Liver (tissue), 9 donors: ENCODE results near the gene FRMD4B. TPM values are rescaled to one million over a fixed set of nuclear protein-coding genes. Genes with fewer than 3 reads are reported as not detected.

Experiments
- DNase-seq: peaks from one replicate; pipeline ENCODE4 v3.0.0-alpha.2; 2017; ENCODE audit warnings: low spot score
- H3K27ac ChIP-seq, 2 donors: one replicate each; pipeline ENCODE4 v1.7.0; 2013; ENCODE audit warnings: inconsistent platforms in 2 of 2, low read length in 2 of 2, control low read depth in 1 of 2, low read depth in 1 of 2, mild to moderate bottlenecking in 1 of 2
- H3K27me3 ChIP-seq, 4 donors: one replicate each; pipeline versions ENCODE4 v1.6.1 to v1.7.0; 2013; ENCODE audit warnings: low read length in 3 of 4, inconsistent platforms in 1 of 4, mild to moderate bottlenecking in 1 of 4, moderate library complexity in 1 of 4; ENCODE audit not compliant: control insufficient read depth in 4 of 4, insufficient read depth in 4 of 4
- H3K36me3 ChIP-seq, 4 donors: one replicate each; pipeline versions ENCODE4 v1.6.1 to v1.7.0; 2013; ENCODE audit warnings: low read length in 3 of 4, mild to moderate bottlenecking in 3 of 4, low read depth in 1 of 4, moderate library complexity in 1 of 4; ENCODE audit not compliant: control insufficient read depth in 4 of 4, insufficient read depth in 3 of 4
- H3K4me1 ChIP-seq, 4 donors: one replicate each; pipeline versions ENCODE4 v1.6.1 to v1.7.0; 2013; ENCODE audit warnings: low read length in 3 of 4, mild to moderate bottlenecking in 3 of 4, moderate library complexity in 1 of 4; ENCODE audit not compliant: control insufficient read depth in 4 of 4, insufficient read depth in 4 of 4
- H3K4me3 ChIP-seq, 3 donors: one replicate each; pipeline versions ENCODE4 v1.6.1 to v1.7.0; 2013; ENCODE audit warnings: low read length in 3 of 3, control low read depth in 1 of 3, low read depth in 1 of 3, mild to moderate bottlenecking in 1 of 3
- H3K9ac ChIP-seq, 2 donors: one replicate each; pipeline ENCODE4 v1.7.0; 2013; ENCODE audit warnings: low read length in 2 of 2, mild to moderate bottlenecking in 2 of 2, moderate library complexity in 2 of 2, control low read depth in 1 of 2, low read depth in 1 of 2
- H3K9me3 ChIP-seq, 4 donors: one replicate each; pipeline versions ENCODE4 v1.6.1 to v1.7.0; 2013; ENCODE audit warnings: low read length in 3 of 4; ENCODE audit not compliant: control insufficient read depth in 4 of 4
- EGR1 ChIP-seq, 2 donors: IDR thresholded peaks; 2 replicates each; pipeline ENCODE4 v1.6.1; 2016 to 2018; ENCODE audit warnings: antibody characterized with exemption in 2 of 2, low read depth in 2 of 2
- FOXA1 ChIP-seq: IDR thresholded peaks from 2 replicates; pipeline ENCODE4 v1.6.1; 2016; ENCODE audit warnings: antibody characterized with exemption
- FOXA2 ChIP-seq: IDR thresholded peaks from 2 replicates; pipeline ENCODE4 v1.6.1; 2016; ENCODE audit warnings: antibody characterized with exemption
- GABPA ChIP-seq, 2 donors: IDR thresholded peaks in 1 of 2; conservative IDR thresholded peaks in 1 of 2; 2 replicates each; pipeline ENCODE4 v1.6.1; 2016; ENCODE audit warnings: antibody characterized with exemption in 2 of 2, mild to moderate bottlenecking in 1 of 2, moderate library complexity in 1 of 2
- HNF4A ChIP-seq, 2 donors: conservative IDR thresholded peaks; 2 replicates each; pipeline ENCODE4 v1.6.1; 2016; ENCODE audit warnings: antibody characterized with exemption in 2 of 2, mild to moderate bottlenecking in 2 of 2
- HNF4G ChIP-seq: IDR thresholded peaks from 2 replicates; pipeline ENCODE4 v1.6.1; 2016; ENCODE audit warnings: antibody characterized with exemption
- JUND ChIP-seq, 2 donors: IDR thresholded peaks; 2 replicates each; pipeline ENCODE4 v1.6.1; 2016; ENCODE audit warnings: antibody characterized with exemption in 2 of 2
- NR2F2 ChIP-seq: IDR thresholded peaks from 2 replicates; pipeline ENCODE4 v1.6.1; 2016; ENCODE audit warnings: antibody characterized with exemption
- RAD21 ChIP-seq, 2 donors: IDR thresholded peaks; 2 replicates each; pipeline ENCODE4 v1.6.1; 2016; ENCODE audit warnings: antibody characterized with exemption in 2 of 2, mild to moderate bottlenecking in 2 of 2
- RXRA ChIP-seq, 2 donors: IDR thresholded peaks; 2 replicates each; pipeline ENCODE4 v1.6.1; 2017 to 2018; ENCODE audit warnings: antibody characterized with exemption in 2 of 2, mild to moderate bottlenecking in 1 of 2
- SP1 ChIP-seq: IDR thresholded peaks from 2 replicates; pipeline ENCODE4 v1.6.1; 2018; ENCODE audit warnings: antibody characterized with exemption, mild to moderate bottlenecking
- TAF1 ChIP-seq: conservative IDR thresholded peaks from 2 replicates; pipeline ENCODE4 v1.6.1; 2016; ENCODE audit warnings: antibody characterized with exemption, mild to moderate bottlenecking
- YY1 ChIP-seq: IDR thresholded peaks from 2 replicates; pipeline ENCODE4 v1.6.1; 2016; ENCODE audit warnings: antibody characterized with exemption, mild to moderate bottlenecking
- WGBS: extraction: QIAGEN DNeasy Blood & Tissue Kit; methylation state at CpG from one replicate; pipeline ENCODE4 v1.1.7; 2013; 5-methylcytosine and 5-hydroxymethylcytosine counted together
- polyA plus RNA-seq, 2 donors: library from polyadenylated mRNA; stranded (reverse) in 1 of 2; unstranded in 1 of 2; fragments of 200-250 nt in 1 of 2; fragments of >200 nt in 1 of 2; fragmentation: Nextera tagmentation in 1 of 2; extraction: Ambion mirVana in 1 of 2; gene quantifications; one replicate each; pipeline versions ENCODE4 v1.2.1 to v1.2.3, GENCODE V29; 2013 to 2015
- total RNA-seq, 2 donors: library from RNA; depleted of rRNA; stranded (reverse); fragments of >200 nt; gene quantifications; one replicate each; pipeline ENCODE4 v1.2.3, GENCODE V29; 2014
- TF ChIP-seq, protein P1 (sequence below): IDR thresholded peaks from 2 replicates; pipeline ENCODE4 v1.6.1; 2016; ENCODE audit warnings: antibody characterized with exemption
- TF ChIP-seq, protein P2 (sequence below): IDR thresholded peaks from 2 replicates; pipeline ENCODE4 v1.6.1; 2016; ENCODE audit warnings: antibody characterized with exemption
- TF ChIP-seq, protein P3 (sequence below): IDR thresholded peaks from 2 replicates; pipeline ENCODE4 v1.6.1; 2016; ENCODE audit warnings: antibody characterized with exemption, mild to moderate bottlenecking
- TF ChIP-seq, protein P4 (sequence below): fragments of 150-350 bp; IDR thresholded peaks from 2 replicates; pipeline ENCODE4 v1.5.1; 2017; ENCODE audit warnings: improper control_type of control experiment, low read depth, low read length; ENCODE audit not compliant: missing input control
- TF ChIP-seq, protein P5 (sequence below): IDR thresholded peaks from 2 replicates; pipeline ENCODE4 v1.6.1; 2016; ENCODE audit warnings: antibody characterized with exemption
- donor health status: healthy.
- donor health status: healthy.
- donor health status: healthy.
- donor health status: healthy.
- donor health status: healthy.

The FRMD4B gene
- total and polyA plus RNA-seq, 4 donors = 7.3 to 22.6 (median 15.0) TPM

DNA sequence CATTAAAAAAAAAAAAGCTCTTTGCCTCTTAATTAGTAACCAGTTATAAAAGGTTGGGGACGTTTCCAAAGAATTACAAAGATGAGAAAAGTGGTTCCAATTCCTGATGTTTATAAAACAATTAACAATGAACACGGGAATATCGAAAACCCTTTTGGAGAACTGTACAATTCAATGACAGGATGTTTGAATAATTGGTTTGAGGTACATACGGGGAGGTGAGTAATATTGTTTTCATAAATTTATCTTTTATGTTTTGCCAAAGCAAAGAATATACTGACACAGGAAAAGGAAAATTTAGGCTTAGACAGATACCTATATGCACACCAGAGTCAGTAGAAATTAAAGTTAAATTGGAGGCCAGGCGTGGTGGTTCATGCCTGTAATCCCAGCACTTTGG is 168.9 kb downstream of the FRMD4B start:
- TF ChIP-seq, protein P1, sequence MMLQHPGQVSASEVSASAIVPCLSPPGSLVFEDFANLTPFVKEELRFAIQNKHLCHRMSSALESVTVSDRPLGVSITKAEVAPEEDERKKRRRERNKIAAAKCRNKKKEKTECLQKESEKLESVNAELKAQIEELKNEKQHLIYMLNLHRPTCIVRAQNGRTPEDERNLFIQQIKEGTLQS = no peak
- TF ChIP-seq SP1 (no peak), FOXA2 (no peak), TAF1 (no peak), JUND (IDR thresholded peaks at IDR 0.05) (no peak), GABPA (IDR thresholded peaks at IDR 0.05 in 1 of 2, conservative IDR thresholded peaks at IDR 0.05 in 1 of 2) (no peak), RXRA (IDR thresholded peaks at IDR 0.05) (no peak), NR2F2 (no peak), YY1 (no peak), EGR1 (IDR thresholded peaks at IDR 0.05; ENCODE audit: low read depth in 2 of 2) (no peak), HNF4A (conservative IDR thresholded peaks at IDR 0.05) (no peak), RAD21 (IDR thresholded peaks at IDR 0.05) (no peak), HNF4G (no peak)
- TF ChIP-seq, protein P2, sequence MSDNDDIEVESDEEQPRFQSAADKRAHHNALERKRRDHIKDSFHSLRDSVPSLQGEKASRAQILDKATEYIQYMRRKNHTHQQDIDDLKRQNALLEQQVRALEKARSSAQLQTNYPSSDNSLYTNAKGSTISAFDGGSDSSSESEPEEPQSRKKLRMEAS = no peak
- TF ChIP-seq, protein P3, sequence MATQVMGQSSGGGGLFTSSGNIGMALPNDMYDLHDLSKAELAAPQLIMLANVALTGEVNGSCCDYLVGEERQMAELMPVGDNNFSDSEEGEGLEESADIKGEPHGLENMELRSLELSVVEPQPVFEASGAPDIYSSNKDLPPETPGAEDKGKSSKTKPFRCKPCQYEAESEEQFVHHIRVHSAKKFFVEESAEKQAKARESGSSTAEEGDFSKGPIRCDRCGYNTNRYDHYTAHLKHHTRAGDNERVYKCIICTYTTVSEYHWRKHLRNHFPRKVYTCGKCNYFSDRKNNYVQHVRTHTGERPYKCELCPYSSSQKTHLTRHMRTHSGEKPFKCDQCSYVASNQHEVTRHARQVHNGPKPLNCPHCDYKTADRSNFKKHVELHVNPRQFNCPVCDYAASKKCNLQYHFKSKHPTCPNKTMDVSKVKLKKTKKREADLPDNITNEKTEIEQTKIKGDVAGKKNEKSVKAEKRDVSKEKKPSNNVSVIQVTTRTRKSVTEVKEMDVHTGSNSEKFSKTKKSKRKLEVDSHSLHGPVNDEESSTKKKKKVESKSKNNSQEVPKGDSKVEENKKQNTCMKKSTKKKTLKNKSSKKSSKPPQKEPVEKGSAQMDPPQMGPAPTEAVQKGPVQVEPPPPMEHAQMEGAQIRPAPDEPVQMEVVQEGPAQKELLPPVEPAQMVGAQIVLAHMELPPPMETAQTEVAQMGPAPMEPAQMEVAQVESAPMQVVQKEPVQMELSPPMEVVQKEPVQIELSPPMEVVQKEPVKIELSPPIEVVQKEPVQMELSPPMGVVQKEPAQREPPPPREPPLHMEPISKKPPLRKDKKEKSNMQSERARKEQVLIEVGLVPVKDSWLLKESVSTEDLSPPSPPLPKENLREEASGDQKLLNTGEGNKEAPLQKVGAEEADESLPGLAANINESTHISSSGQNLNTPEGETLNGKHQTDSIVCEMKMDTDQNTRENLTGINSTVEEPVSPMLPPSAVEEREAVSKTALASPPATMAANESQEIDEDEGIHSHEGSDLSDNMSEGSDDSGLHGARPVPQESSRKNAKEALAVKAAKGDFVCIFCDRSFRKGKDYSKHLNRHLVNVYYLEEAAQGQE = no peak
- H3K27me3 ChIP-seq = no peaks in the 10 kb centered on the region
- no peaks in the 10 kb centered on the region for H3K9me3 ChIP-seq
- no peak overlapping the region for H3K9ac ChIP-seq
- WGBS = 38% methylated on average over 5 of the region's 5 CpGs
- no peak overlapping the region for H3K4me3 ChIP-seq
- H3K4me1 ChIP-seq = peaks cover 0 to 21% (median 2%) of the 10 kb centered on the region in 4 donors
- H3K36me3 ChIP-seq = peaks cover 0 to 21% (median 9%) of the 10 kb centered on the region in 4 donors
- no peak overlapping the region for H3K27ac ChIP-seq
- DNase-seq = no peak

DNA sequence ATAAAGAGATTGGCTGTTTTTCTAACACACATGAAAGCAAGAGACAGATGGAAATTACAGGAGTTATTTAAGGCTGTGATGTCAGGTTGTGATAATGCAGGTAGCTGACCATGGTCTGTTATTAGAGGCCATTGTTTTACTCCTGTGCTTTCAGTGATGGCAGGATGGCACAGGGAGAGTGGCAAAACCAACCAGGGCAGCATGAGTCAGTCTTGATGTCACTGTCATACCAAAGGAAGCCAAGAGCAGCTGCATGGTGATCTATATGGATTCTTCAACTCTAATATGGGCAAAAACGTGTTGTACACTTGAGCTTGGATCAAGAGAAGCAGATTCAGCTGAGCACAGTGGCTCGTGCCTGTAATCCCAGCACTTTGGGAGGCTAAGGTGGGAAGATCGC is 171.6 kb downstream of the FRMD4B start:
- Histone ChIP-seq H3K4me3 (no peak overlapping the region), H3K4me1 (peaks cover 0 to 21% (median 2%) of the 10 kb centered on the region in 4 donors), H3K9me3 (no peaks in the 10 kb centered on the region), H3K36me3 (peaks cover 0 to 19% (median 3%) of the 10 kb centered on the region in 4 donors), H3K27me3 (no peaks in the 10 kb centered on the region), H3K27ac (no peak overlapping the region), H3K9ac (no peak overlapping the region)
- 55% methylated on average over 3 of the region's 3 CpGs for WGBS
- TF ChIP-seq HNF4G (no peak), HNF4A (conservative IDR thresholded peaks at IDR 0.05) (no peak), SP1 (no peak), TAF1 (no peak), JUND (IDR thresholded peaks at IDR 0.05) (no peak), NR2F2 (no peak), GABPA (IDR thresholded peaks at IDR 0.05 in 1 of 2, conservative IDR thresholded peaks at IDR 0.05 in 1 of 2) (no peak), FOXA2 (no peak), EGR1 (IDR thresholded peaks at IDR 0.05; ENCODE audit: low read depth in 2 of 2) (no peak), YY1 (no peak), FOXA1 (no peak), RXRA (IDR thresholded peaks at IDR 0.05) (no peak)
- TF ChIP-seq, protein P4, sequence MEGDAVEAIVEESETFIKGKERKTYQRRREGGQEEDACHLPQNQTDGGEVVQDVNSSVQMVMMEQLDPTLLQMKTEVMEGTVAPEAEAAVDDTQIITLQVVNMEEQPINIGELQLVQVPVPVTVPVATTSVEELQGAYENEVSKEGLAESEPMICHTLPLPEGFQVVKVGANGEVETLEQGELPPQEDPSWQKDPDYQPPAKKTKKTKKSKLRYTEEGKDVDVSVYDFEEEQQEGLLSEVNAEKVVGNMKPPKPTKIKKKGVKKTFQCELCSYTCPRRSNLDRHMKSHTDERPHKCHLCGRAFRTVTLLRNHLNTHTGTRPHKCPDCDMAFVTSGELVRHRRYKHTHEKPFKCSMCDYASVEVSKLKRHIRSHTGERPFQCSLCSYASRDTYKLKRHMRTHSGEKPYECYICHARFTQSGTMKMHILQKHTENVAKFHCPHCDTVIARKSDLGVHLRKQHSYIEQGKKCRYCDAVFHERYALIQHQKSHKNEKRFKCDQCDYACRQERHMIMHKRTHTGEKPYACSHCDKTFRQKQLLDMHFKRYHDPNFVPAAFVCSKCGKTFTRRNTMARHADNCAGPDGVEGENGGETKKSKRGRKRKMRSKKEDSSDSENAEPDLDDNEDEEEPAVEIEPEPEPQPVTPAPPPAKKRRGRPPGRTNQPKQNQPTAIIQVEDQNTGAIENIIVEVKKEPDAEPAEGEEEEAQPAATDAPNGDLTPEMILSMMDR = no peak
- TF ChIP-seq, protein P2 = no peak
- TF ChIP-seq, protein P1 = no peak
- TF ChIP-seq, protein P5, sequence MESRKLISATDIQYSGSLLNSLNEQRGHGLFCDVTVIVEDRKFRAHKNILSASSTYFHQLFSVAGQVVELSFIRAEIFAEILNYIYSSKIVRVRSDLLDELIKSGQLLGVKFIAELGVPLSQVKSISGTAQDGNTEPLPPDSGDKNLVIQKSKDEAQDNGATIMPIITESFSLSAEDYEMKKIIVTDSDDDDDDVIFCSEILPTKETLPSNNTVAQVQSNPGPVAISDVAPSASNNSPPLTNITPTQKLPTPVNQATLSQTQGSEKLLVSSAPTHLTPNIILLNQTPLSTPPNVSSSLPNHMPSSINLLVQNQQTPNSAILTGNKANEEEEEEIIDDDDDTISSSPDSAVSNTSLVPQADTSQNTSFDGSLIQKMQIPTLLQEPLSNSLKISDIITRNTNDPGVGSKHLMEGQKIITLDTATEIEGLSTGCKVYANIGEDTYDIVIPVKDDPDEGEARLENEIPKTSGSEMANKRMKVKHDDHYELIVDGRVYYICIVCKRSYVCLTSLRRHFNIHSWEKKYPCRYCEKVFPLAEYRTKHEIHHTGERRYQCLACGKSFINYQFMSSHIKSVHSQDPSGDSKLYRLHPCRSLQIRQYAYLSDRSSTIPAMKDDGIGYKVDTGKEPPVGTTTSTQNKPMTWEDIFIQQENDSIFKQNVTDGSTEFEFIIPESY = no peak
- no peak for DNase-seq
